ENCODE measurements around the gene ARFGAP2. TPM values are rescaled to one million over a fixed set of nuclear protein-coding genes. Genes with fewer than 3 reads are reported as not detected.

The ARFGAP2 gene
- total RNA-seq, 2 donors from 2014 or later: 84.6 to 86.0 TPM

- Histone ChIP-seq H3K9ac (ENCODE audit: extremely low read depth, low read length, poor library complexity, severe bottlenecking) (no peak overlapping the region), H3K9me3 (ENCODE audit: control insufficient read depth, low read length) (no peaks in the 10 kb centered on the region), H3K36me3 (ENCODE audit: control insufficient read depth, insufficient read depth, low read length) (peaks cover 13% of the 10 kb centered on the region), H3K4me1 (ENCODE audit: control insufficient read depth, insufficient read depth, low read length) (no peaks in the 10 kb centered on the region), H3K27me3 (ENCODE audit: control insufficient read depth, insufficient read depth, low read length, poor library complexity, severe bottlenecking) (peaks cover 19% of the 10 kb centered on the region), H3K27ac (ENCODE audit: low read depth, low read length) (no peak overlapping the region), H3K4me3 (ENCODE audit: low read length) (no peak overlapping the region)
- Mint-ChIP-seq H3K36me3 (ENCODE audit: low read depth) (peaks cover 10% of the 10 kb centered on the region), H3K4me1 (peaks cover 13% of the 10 kb centered on the region), H3K27me3 (ENCODE audit: insufficient read depth) (peaks cover 20% of the 10 kb centered on the region), H3K27ac (no peak overlapping the region), H3K4me3 (no peak overlapping the region), H3K9me3 (no peaks in the 10 kb centered on the region)
- DNase-seq: no peak
- TF ChIP-seq CTCF (conservative IDR thresholded peaks at IDR 0.05): no peak
- 94 to 98% methylated on average over 5 to 7 of the region's 7 CpGs for WGBS, 2 experiments (ENCODE audit: insufficient coverage in 1 of 2, insufficient read length in 1 of 2)
Observed at GRCh38 chr11:47183969-47184368, 7.3 kb upstream of the ARFGAP2 start.

- no peak for TF ChIP-seq CTCF (conservative IDR thresholded peaks at IDR 0.05)
- 93 to 95% methylated on average over 16 to 25 of the region's 25 CpGs for WGBS, 2 experiments (ENCODE audit: insufficient coverage in 1 of 2, insufficient read length in 1 of 2)
- Mint-ChIP-seq H3K27ac (no peak overlapping the region), H3K4me3 (no peak overlapping the region), H3K27me3 (ENCODE audit: insufficient read depth) (peaks cover 13% of the 10 kb centered on the region), H3K4me1 (peaks cover 13% of the 10 kb centered on the region), H3K36me3 (ENCODE audit: low read depth) (peaks cover 10% of the 10 kb centered on the region), H3K9me3 (no peaks in the 10 kb centered on the region)
- no peaks in the 10 kb centered on the region for H3K9me3 ChIP-seq (ENCODE audit: control insufficient read depth, low read length)
- no peak overlapping the region for H3K9ac ChIP-seq (ENCODE audit: extremely low read depth, low read length, poor library complexity, severe bottlenecking)
- H3K27ac ChIP-seq (ENCODE audit: low read depth, low read length): no peak overlapping the region
- peaks cover 17% of the 10 kb centered on the region for H3K27me3 ChIP-seq (ENCODE audit: control insufficient read depth, insufficient read depth, low read length, poor library complexity, severe bottlenecking)
- H3K36me3 ChIP-seq (ENCODE audit: control insufficient read depth, insufficient read depth, low read length): peaks cover 15% of the 10 kb centered on the region
- DNase-seq: no peak
- no peaks in the 10 kb centered on the region for H3K4me1 ChIP-seq (ENCODE audit: control insufficient read depth, insufficient read depth, low read length)
- no peak overlapping the region for H3K4me3 ChIP-seq (ENCODE audit: low read length)
Observed at GRCh38 chr11:47183031-47183856, 6.6 kb upstream of the ARFGAP2 start.

- Histone ChIP-seq H3K36me3 (ENCODE audit: control insufficient read depth, insufficient read depth, low read length) (peaks cover 15% of the 10 kb centered on the region), H3K9me3 (ENCODE audit: control insufficient read depth, low read length) (no peaks in the 10 kb centered on the region), H3K27ac (ENCODE audit: low read depth, low read length) (no peak overlapping the region), H3K4me3 (ENCODE audit: low read length) (no peak overlapping the region), H3K27me3 (ENCODE audit: control insufficient read depth, insufficient read depth, low read length, poor library complexity, severe bottlenecking) (peaks cover 8% of the 10 kb centered on the region), H3K9ac (ENCODE audit: extremely low read depth, low read length, poor library complexity, severe bottlenecking) (no peak overlapping the region), H3K4me1 (ENCODE audit: control insufficient read depth, insufficient read depth, low read length) (no peaks in the 10 kb centered on the region)
- no peak overlapping the region for H3K27ac Mint-ChIP-seq
- no peak for DNase-seq
- no peak overlapping the region for H3K4me3 Mint-ChIP-seq
- peaks cover 4% of the 10 kb centered on the region for H3K27me3 Mint-ChIP-seq (ENCODE audit: insufficient read depth)
- TF ChIP-seq CTCF (conservative IDR thresholded peaks at IDR 0.05): no peak
- peaks cover 8% of the 10 kb centered on the region for H3K4me1 Mint-ChIP-seq
- no peaks in the 10 kb centered on the region for H3K9me3 Mint-ChIP-seq
- WGBS, 2 experiments (ENCODE audit: insufficient coverage in 1 of 2, insufficient read length in 1 of 2): 96 to 97% methylated on average over 15 to 17 of the region's 17 CpGs
- H3K36me3 Mint-ChIP-seq (ENCODE audit: low read depth): peaks cover 10% of the 10 kb centered on the region
Observed at GRCh38 chr11:47182380-47182779, 5.7 kb upstream of the ARFGAP2 start.
